HG02840 (cell line): ENCODE results near the gene MTHFSD.

Experiments
- ATAC-seq: cut with Tn5 transposase; IDR thresholded peaks from one replicate; pipeline ENCODE4 v1.9.1; 2021; ENCODE audit warnings: mild to moderate bottlenecking, moderate library complexity, moderate number of reproducible peaks; ENCODE audit not compliant: unreplicated experiment, low FRiP score

MTHFSD gene

DNA sequence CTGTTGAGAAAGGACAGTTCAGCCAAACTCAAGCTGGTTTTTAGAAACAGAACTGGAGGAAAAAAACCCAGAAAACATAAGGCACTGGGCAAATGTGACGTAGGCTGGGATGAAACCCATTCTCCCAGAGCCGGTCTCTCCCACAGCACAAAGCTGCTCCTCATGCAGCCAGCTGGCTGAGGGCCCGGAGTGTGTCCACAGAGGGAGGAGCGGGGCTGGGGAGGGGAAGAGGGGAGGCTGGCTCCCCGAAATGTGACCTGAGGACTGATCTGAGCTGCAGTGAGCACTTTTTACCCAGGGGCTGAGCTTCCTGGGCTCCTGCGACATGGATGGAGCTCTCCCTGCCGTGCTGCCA, 23.9 kb downstream of the MTHFSD start:
- no peak for ATAC-seq

GRCh38 chr16:86530251-86531190, 24.5 kb downstream of the MTHFSD start:
- ATAC-seq, result no peak

DNA sequence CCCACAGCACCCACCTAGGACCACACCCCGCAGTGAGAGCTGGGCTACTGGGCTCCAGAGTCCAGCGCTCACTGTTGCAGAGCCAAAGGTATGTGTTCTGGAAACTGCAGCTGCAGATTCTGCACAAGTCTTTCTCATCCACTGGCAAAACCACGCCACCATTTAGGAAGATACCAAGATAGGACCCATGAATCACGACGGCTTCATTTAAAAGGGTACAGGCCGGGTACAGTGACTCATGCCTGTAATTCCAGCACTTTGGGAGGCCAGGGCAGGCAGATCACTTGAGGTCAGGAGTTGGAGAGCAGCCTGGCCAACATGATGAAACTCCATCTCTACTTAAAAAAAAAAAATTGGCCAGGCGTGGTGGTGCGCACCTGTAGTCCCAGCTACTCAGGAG, 25.9 kb downstream of the MTHFSD start:
- ATAC-seq, result no peak

- ATAC-seq, result no peak
These were observed 26.7 kb downstream of the MTHFSD start for GRCh38 chr16:86528061-86528929.

DNA sequence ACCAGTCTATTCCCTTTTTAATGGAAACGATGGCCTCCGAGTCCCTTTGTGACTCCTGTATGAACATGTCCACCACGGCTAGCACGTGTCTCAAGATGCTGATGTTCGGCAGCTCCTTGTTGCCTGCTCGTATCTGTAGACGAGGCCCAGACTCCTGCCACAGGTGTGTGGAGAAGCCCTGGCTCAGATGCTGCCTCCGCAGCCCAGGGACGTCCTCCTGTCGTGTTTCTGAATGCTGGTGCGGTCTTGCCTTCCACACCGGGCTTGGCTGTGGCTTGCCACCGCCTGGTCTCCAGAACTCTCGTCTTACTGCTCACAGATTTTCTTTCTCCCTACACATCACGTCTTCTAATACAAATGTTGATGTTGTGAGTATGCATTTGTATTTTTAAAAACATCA, 27.7 kb downstream of the MTHFSD start:
- no peak for ATAC-seq

DNA sequence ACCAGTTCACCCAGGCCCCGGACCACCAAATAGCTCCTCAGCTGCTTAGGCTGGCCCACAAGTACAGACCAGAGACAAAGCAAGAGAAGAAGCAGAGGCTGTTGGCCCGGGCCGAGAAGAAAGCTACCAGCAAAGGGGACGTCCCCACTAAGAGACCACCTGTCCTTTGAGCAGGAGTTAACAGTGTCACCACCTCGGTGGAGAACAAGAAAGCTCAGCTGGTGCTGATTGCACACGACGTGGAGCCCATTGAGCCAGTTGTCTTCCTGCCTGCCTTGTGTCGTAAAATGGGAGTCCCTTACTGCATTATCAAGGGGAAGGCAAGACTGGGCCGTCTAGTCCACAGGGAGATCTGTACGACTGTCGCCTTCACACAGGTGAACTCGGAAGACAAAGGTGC, 29.3 kb downstream of the MTHFSD start:
- no peak for ATAC-seq

GRCh38 chr16:86524029-86524428, 31.0 kb downstream of the MTHFSD start:
- no peak for ATAC-seq

DNA sequence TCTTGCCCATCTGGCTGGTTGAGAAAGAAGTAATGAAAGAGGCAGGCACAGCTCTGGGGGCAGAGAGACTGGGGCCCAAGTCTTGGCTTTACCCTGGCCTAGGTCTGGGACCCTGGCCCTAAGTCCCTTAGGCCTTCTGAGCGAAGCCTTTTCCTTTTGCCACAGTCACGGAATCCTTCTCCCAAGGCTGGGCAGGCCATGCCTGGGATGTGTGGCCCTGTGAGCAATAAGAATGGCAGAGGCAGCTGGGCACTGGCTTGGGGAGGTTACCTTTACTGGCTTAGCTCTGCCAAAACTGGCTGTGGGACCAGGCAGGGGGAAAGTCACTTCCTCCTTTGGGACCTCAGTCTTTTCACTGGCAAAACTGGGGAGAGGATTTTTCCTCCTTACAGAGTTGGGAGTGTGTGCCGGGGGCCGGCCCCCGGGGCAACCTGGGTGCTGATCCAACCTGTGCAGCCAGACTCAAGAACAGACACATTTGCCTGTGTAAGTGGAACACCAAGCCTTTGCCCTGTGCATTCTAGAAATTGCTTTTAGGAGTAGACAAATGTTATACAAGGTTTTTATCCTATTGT, 31.8 kb downstream of the MTHFSD start:
- ATAC-seq, result no peak

GRCh38 chr16:86522634-86523033, 32.4 kb downstream of the MTHFSD start:
- no peak for ATAC-seq

- no peak for ATAC-seq
These were observed 33.5 kb downstream of the MTHFSD start for GRCh38 chr16:86521236-86522197.

DNA sequence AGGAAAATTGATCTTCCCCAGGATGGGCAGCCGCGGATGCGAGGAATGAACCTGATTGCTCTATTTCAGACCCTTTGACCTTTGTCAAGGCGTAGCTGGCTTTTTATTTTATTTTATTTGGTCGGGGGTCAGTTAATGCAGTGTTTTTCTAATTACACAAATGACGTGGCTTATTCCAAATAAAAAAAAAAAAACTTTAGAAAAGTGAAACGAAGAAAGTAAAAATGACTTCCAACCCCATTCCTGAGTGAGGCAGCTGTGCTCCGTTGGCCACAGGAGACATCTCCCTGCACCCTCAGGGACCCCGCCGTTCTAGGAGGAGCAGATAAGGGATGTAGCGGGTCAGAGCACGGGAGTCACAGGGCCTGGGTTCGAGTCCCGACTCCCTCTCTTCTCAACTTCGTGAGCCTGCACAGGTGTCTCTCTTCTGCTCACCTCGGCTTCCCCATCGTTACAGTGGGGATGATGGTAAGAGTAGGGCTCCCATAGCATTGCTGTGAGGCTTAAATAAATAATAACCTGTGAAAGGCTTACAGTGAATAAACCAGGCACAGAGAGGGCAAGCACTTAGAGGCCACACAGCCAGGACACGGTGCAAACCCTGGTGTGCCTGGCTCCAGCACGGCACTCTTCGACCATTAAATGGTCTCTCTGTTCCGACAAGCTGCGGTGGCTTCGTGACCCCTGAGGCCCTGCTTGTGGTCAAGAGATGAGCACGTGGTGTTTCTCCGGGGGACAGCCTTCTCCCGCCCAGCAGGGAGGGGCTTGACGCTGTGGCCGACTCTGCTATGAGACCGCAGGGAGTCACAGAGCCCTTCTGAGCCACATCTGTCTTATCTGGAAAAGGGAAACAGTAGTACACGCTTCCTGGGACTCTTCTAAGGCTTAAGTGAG, 34.5 kb downstream of the MTHFSD start:
- no peak for ATAC-seq

- no peak for ATAC-seq
These were observed 35.3 kb downstream of the MTHFSD start for GRCh38 chr16:86519649-86520316.

DNA sequence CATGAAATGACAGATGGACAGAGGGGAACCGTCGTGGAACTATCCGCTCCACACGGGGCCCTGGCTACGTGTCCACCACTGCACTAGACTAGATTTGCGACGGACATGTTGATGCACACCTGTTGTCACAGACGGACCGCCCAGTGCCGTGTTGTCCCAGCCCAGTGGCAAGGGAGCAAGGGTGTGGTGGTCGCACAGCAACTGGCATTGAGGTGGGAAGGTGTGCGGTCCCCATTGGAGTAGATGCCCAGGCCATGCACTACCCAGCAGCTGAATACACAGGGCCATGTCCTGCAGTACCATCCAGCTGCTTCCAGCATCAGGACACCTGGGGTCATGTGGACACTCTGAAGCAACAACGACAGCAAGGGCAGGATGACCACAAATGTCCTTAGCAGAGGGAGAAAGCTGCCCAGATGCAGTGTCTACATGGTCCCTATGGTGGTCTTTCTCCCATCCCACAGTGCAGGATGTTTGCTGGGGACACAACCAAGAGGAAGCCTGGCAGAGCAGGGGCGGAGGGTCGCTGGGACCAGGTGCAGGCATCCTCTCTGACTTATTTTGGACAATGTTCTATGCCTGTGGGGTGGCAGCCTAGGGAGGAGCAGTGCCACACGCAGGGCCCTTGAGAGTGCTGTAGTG, 35.9 kb downstream of the MTHFSD start:
- no peak for ATAC-seq

GRCh38 chr16:86517652-86518258, 37.3 kb downstream of the MTHFSD start:
- ATAC-seq, result no peak

- ATAC-seq, result no peak
These were observed 38.0 kb downstream of the MTHFSD start for GRCh38 chr16:86517033-86517432.

DNA sequence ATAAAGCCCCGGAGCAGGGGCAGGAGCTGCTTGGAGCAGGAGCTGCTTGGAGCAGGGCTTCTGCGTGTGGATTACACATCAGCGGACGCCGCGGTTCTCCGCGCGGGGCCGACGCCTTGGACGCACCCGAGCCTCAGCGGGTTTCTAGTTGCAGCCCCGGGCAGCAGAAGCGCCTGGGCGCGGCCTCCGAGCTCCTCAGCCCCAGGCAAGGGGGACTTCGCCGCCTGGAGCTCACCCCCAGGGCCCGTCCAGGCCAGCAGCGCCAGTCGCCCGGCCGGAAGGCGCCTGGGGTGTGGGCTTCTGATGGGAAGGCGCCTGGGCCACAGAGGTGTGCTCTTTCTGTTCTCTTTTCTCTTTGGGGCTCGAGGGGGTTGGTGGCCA, 38.4 kb downstream of the MTHFSD start:
- ATAC-seq, result no peak

DNA sequence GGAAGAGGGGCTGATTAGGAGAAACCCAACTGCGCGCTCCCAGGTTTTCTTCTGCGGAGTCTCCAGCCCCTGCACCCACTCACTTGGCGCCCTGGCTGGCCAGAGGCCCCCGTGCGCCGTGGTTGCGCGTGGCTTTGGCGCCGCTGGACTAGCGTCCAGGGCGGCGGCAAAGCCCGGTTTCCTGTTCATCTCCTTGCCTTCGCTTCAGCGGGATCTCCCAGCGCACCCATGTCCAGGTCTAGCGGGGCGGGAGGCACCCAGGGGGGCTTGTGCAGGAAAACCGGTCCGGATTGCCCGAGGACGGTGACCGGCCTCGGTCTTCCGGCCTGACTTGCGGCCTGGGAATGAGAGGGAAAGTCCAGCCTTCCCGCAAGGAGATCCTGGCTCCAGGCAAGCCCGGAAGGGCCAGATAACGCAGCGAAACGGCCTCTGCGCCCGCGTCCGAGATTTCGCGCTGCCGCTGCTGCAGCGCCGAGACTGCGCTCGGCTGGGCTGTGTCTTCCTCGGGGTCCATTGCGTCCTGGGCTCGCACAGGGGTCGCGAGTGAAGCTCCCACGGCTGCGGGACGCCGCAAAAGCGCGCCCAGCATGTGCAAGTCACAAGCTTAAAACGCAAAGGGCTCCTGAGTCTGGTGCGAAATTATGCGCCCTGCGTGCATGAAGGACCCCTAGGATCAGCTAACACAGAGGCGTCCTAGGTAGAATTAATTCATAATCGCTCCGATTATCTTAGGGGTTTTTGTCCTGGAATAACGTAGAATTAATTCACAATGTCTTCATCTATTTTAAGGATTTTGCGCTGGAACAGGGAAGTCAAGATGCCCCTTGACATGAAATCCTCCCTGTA, 39.0 kb downstream of the MTHFSD start:
- no peak for ATAC-seq
